HEK293T (cell line): ENCODE measurements around the gene SLC25A30.

Experiments
- ARNT ChIP-seq: fragments of 450-650 bp; IDR thresholded peaks from 2 replicates; pipeline ENCODE4 v1.6.1; 2017; ENCODE audit warnings: mild to moderate bottlenecking
- BHLHE40 ChIP-seq: fragments of 450-650 bp; IDR thresholded peaks from 2 replicates; pipeline ENCODE4 v1.6.1; 2016; ENCODE audit warnings: mild to moderate bottlenecking, moderate library complexity, borderline replicate concordance
- CTBP1 ChIP-seq: fragments of 450-650 bp; IDR thresholded peaks from 2 replicates; pipeline ENCODE4 v1.6.1; 2016; ENCODE audit warnings: borderline replicate concordance
- ELF4 ChIP-seq: fragments of 450-650 bp; IDR thresholded peaks from 2 replicates; pipeline ENCODE4 v1.6.1; 2017; ENCODE audit warnings: antibody characterized with exemption
- FOXA1 ChIP-seq: fragments of 450-650 bp; IDR thresholded peaks from 2 replicates; pipeline ENCODE4 v1.6.1; 2016; ENCODE audit warnings: mild to moderate bottlenecking
- FOXM1 ChIP-seq: fragments of 450-650 bp; IDR thresholded peaks from 2 replicates; pipeline ENCODE4 v1.6.1; 2017; ENCODE audit warnings: mild to moderate bottlenecking, borderline replicate concordance
- HDGF ChIP-seq: fragments of 450-650 bp; IDR thresholded peaks from 2 replicates; pipeline ENCODE4 v1.6.1; 2017; ENCODE audit warnings: antibody characterized with exemption, borderline replicate concordance
- L3MBTL2 ChIP-seq: fragments of 450-650 bp; conservative IDR thresholded peaks from 2 replicates; pipeline ENCODE4 v1.6.1; 2016; ENCODE audit warnings: mild to moderate bottlenecking
- NFRKB ChIP-seq: fragments of 450-650 bp; IDR thresholded peaks from 2 replicates; pipeline ENCODE4 v1.6.1; 2016; ENCODE audit warnings: mild to moderate bottlenecking, moderate library complexity
- PKNOX1 ChIP-seq: fragments of 450-650 bp; IDR thresholded peaks from 2 replicates; pipeline ENCODE4 v1.6.1; 2016
- SP1 ChIP-seq: fragments of 450-650 bp; IDR thresholded peaks from 2 replicates; pipeline ENCODE4 v1.6.1; 2017
- SUZ12 ChIP-seq: fragments of 450-650 bp; IDR thresholded peaks from 2 replicates; pipeline ENCODE4 v1.6.1; 2016; ENCODE audit warnings: mild to moderate bottlenecking
- TARDBP ChIP-seq: fragments of 450-650 bp; IDR thresholded peaks from 2 replicates; pipeline ENCODE4 v1.6.1; 2016
- ZNF384 ChIP-seq: fragments of 450-650 bp; IDR thresholded peaks from 2 replicates; pipeline ENCODE4 v1.6.1; 2016

GRCh38 chr13:45406421-45406820 is 11.8 kb downstream of the SLC25A30 start:
- no peak for TF ChIP-seq CTBP1
- no peak for TF ChIP-seq ELF4
- no peak for TF ChIP-seq SP1
- no peak for TF ChIP-seq L3MBTL2
- TF ChIP-seq SUZ12: no peak
- no peak for TF ChIP-seq FOXM1
- no peak for TF ChIP-seq NFRKB
- no peak for TF ChIP-seq TARDBP
- TF ChIP-seq PKNOX1: no peak
- no peak for TF ChIP-seq HDGF
- no peak for TF ChIP-seq FOXA1
- TF ChIP-seq BHLHE40: no peak
- TF ChIP-seq ZNF384: no peak
- no peak for TF ChIP-seq ARNT
